HG03565 (cell line): ENCODE data around the gene HS6ST1.

ENCODE experiments used
- ATAC-seq: cut with Tn5 transposase; IDR thresholded peaks from one replicate; pipeline ENCODE4 v1.9.1; 2021; ENCODE audit warnings: mild to moderate bottlenecking, moderate library complexity; ENCODE audit not compliant: unreplicated experiment

Gene HS6ST1

GRCh38 chr2:128311216-128311754, 7.4 kb downstream of the HS6ST1 start:
- ATAC-seq = no peak

- ATAC-seq = no peak
Measured at GRCh38 chr2:128310761-128311160, 7.9 kb downstream of the HS6ST1 start.

- ATAC-seq = no peak
Measured at GRCh38 chr2:128310094-128310716, 8.5 kb downstream of the HS6ST1 start.

- no peak for ATAC-seq
Measured at GRCh38 chr2:128309280-128310093, 9.2 kb downstream of the HS6ST1 start.

- ATAC-seq = no peak
Measured at GRCh38 chr2:128308889-128309279, 9.8 kb downstream of the HS6ST1 start.

- ATAC-seq = no peak
Measured at GRCh38 chr2:128308284-128308731, 10.4 kb downstream of the HS6ST1 start.

GRCh38 chr2:128307595-128307994, 11.1 kb downstream of the HS6ST1 start:
- ATAC-seq = no peak

GRCh38 chr2:128306931-128307460, 11.7 kb downstream of the HS6ST1 start:
- ATAC-seq = no peak

GRCh38 chr2:128306081-128306930, 12.4 kb downstream of the HS6ST1 start:
- ATAC-seq = no peak

GRCh38 chr2:128305555-128306080, 13.1 kb downstream of the HS6ST1 start:
- ATAC-seq = peak; percentile 56

- ATAC-seq = no peak
Measured at GRCh38 chr2:128304715-128305554, 13.7 kb downstream of the HS6ST1 start.

- no peak for ATAC-seq
Measured at GRCh38 chr2:128304330-128304714, 14.3 kb downstream of the HS6ST1 start.

GRCh38 chr2:128303911-128304310, 14.8 kb downstream of the HS6ST1 start:
- no peak for ATAC-seq

- ATAC-seq = no peak
Measured at GRCh38 chr2:128303095-128303791, 15.4 kb downstream of the HS6ST1 start.

GRCh38 chr2:128302744-128303067, 16.0 kb downstream of the HS6ST1 start:
- no peak for ATAC-seq

GRCh38 chr2:128302011-128302743, 16.5 kb downstream of the HS6ST1 start:
- no peak for ATAC-seq

- ATAC-seq = no peak
Measured at GRCh38 chr2:128301501-128301966, 17.1 kb downstream of the HS6ST1 start.

GRCh38 chr2:128301021-128301420, 17.6 kb downstream of the HS6ST1 start:
- ATAC-seq = no peak
